ENCODE results near the gene GTF3C1.
"Not testable (repeated sequence)": the region's sequence is repeated elsewhere in the genome, so short reads cannot be mapped to it uniquely, and the experiment has no call there.

The GTF3C1 gene

DNA sequence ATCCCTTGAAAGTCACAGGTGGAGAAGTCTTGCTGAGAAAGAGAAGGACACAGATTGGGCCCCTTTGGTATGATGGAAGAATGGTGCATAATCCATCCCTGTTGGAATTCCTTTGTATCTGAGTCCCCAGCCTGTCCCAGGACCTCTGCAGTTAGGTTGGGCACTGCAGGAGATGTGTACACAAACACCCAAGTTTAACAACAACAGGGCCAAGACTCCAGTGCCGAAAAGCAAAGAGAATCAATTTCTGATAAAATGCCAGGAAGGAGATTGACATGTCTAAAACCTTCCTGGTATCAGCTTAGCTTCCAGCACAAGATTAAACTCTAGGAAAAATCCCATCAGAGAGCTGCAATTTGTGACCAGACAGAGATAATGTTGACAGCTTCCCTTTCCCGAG lies 33.2 kb upstream of the GTF3C1 start:
- Histone ChIP-seq H3K27me3 (ENCODE audit: insufficient read depth, low read length) (no peaks in the 10 kb centered on the region), H3K27ac (ENCODE audit: low read length) (no peak overlapping the region), H3K9me3 (ENCODE audit: insufficient read depth, low read depth, low read length) (no peaks in the 10 kb centered on the region), H3K36me3 (ENCODE audit: insufficient read depth, low read depth, low read length) (no peaks in the 10 kb centered on the region), H3K9ac (ENCODE audit: low read depth, low read length) (no peak overlapping the region), H3K4me3 (ENCODE audit: low read length) (no peak overlapping the region), H3K4me1 (ENCODE audit: insufficient read depth, low read length) (0 out of 2 replicates have a peak, but pooled peaks cover 3% of the 10 kb centered on the region)

DNA sequence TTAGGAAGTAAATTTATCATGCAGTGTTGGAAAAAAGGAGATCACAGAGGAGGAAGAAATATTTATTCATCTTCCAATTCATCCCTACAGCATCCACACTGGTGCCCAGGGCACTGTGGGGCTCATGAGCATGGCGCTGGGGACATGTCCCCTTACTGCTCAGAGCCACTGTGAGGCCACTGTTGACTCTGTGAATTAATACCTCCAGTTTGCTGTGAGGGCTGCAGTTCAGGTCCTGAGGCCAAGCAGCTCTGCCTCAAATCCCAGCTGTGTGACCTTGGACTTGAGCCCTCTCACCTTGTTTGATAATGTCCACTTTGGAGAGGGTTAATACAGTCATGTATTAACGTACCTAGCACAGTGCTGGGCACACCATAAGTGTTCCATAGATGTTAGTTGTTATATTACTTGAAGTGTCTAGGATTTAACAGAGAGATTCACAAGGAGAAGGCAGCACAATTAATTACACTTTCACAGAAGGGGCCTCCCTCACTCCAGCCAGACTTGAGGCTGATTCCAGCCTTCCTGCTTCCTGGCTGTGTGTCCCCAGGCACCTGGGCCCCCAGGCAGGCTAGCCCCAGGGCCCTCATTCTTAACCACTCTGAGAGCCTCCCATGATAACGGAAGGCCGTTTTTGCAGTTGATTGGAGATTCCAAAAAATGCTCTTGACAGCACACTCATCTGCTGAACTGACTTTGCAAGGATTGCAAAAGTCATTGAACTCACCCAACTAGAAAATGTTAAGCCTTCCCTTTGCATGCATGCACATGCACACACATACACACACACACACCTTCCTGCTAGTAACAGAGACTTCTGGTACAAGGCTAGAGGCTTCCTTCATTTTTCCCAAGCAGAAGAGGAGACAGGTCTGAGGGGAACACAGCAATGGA lies 29.6 kb upstream of the GTF3C1 start:
- Histone ChIP-seq H3K36me3 (ENCODE audit: insufficient read depth, low read depth, low read length) (no peaks in the 10 kb centered on the region), H3K4me3 (ENCODE audit: low read length) (no peak overlapping the region), H3K27ac (ENCODE audit: low read length) (no peak overlapping the region), H3K27me3 (ENCODE audit: insufficient read depth, low read length) (no peaks in the 10 kb centered on the region), H3K9me3 (ENCODE audit: insufficient read depth, low read depth, low read length) (no peaks in the 10 kb centered on the region), H3K9ac (ENCODE audit: low read depth, low read length) (no peak overlapping the region), H3K4me1 (ENCODE audit: insufficient read depth, low read length) (0 out of 2 replicates have a peak, but pooled peaks cover 3% of the 10 kb centered on the region)

DNA sequence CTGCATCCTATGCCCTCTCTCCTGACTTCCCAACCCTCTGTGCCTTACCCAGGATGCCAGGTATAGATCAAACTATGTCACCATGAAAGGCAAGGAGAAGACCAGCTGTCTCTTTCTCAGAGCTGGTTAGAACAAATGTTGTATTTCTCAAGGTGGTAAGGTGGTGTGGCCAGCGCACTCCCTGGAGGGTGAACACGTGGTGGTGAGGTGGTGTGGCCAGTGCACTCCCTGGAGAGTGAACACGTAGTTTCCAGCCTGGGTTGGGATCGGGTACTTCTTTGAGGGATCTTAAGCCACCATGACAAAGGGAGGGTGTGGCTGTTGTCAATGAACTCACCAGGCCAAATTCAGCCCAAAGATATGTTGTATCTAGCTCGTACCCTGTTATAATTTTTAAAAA lies 27.0 kb upstream of the GTF3C1 start:
- no peaks in the 10 kb centered on the region for H3K27me3 ChIP-seq (ENCODE audit: insufficient read depth, low read length)

DNA sequence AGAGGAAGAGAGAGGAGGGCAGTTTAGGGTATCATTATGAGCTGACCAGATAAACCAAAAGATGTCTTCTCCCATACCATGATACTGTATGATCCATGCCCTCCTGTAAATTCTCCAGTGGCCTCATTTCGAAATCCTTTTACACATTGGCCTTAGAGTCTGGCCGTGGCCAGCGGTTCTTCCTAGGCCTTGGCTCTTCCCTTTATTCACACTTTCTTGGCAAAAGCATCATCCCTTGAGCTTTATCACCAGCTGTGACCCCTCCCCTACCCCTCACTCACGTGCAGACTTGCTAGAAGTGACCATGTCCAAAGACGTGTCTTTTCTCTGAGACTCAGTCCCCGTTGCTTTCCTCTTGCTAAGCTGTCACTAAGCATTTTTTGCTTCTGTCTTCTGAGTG lies 23.0 kb upstream of the GTF3C1 start:
- Histone ChIP-seq H3K27ac (ENCODE audit: low read length) (no peak overlapping the region), H3K36me3 (ENCODE audit: insufficient read depth, low read depth, low read length) (0 out of 2 replicates have a peak, but pooled peaks cover 4% of the 10 kb centered on the region), H3K4me1 (ENCODE audit: insufficient read depth, low read length) (no peaks in the 10 kb centered on the region), H3K27me3 (ENCODE audit: insufficient read depth, low read length) (no peaks in the 10 kb centered on the region), H3K9ac (ENCODE audit: low read depth, low read length) (no peak overlapping the region), H3K9me3 (ENCODE audit: insufficient read depth, low read depth, low read length) (no peaks in the 10 kb centered on the region), H3K4me3 (ENCODE audit: low read length) (no peak overlapping the region)

More for the DNA sequence above, 27.0 kb upstream of the GTF3C1 start:
- Histone ChIP-seq H3K36me3 (ENCODE audit: insufficient read depth, low read depth, low read length) (0 out of 2 replicates have a peak, but pooled peaks cover 4% of the 10 kb centered on the region), H3K4me1 (ENCODE audit: insufficient read depth, low read length) (no peaks in the 10 kb centered on the region), H3K27ac (ENCODE audit: low read length) (no peak overlapping the region), H3K9me3 (ENCODE audit: insufficient read depth, low read depth, low read length) (no peaks in the 10 kb centered on the region), H3K4me3 (ENCODE audit: low read length) (no peak overlapping the region), H3K9ac (ENCODE audit: low read depth, low read length) (no peak overlapping the region)

DNA sequence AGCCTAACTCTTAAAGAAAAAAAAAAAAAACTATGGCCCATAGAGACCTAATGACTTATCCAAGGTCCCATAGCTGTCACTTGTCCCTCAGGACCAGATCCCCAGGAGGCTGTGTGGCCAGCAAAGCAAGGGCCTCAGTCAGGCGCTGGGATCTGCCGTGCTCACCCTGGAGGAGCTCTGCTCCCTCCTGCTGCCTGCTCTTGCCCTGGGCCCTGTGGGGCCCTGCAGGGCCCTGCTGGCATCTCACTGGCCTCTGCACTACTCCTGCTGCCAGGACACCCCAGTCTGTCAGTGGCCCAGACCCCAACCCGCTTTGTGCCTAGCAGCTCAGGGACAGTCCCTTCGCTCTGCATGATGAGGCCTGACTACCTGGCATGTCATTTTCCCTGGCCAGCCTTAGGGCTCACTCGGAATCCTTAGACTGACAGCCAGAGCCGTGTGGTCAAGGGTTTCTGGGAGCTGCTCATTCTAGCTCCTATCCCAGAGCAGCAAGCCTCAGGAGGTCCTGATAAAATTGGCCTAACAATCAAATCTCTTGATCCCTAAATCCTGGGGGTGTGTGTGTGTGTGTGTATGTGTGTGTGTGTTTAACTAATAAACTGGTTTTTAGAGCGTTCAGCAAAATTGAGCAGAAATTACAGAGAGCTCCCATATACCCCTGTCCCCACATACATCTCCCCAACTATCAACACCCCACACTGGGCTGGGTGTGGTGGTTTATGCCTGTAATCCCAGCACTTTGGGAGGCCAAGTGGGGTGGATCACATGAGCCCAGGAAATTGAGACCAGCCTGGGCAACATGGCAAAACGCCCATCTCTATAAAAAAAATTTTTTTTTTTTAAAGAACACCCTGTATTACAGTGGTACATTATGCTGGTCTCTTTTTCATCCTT lies 22.0 kb upstream of the GTF3C1 start:
- no peak overlapping the region for H3K4me3 ChIP-seq (ENCODE audit: low read length)
- no peak overlapping the region for H3K27ac ChIP-seq (ENCODE audit: low read length)
- no peaks in the 10 kb centered on the region for H3K27me3 ChIP-seq (ENCODE audit: insufficient read depth, low read length)

DNA sequence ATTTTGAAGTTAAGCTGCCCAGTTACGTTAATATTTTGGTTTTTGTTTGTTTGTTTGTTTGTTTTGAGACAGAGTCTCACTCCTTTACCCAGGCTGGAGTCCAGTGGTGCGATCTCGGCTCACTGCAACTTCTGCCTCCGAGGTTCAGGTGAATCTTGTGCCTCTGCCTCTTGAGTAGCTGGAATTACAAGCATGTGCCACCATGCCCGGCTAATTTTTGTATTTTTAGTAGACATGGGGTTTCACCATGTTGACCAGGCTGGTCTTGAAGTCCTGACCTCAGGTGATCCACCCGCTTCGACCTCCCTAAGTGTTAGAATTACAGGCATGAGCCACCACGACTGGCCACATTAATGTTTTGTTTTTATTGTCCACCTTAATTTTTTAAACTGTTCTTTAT lies 21.3 kb upstream of the GTF3C1 start:
- not testable (repeated sequence) for H3K9ac ChIP-seq (ENCODE audit: low read depth, low read length); H3K9me3 ChIP-seq (ENCODE audit: insufficient read depth, low read depth, low read length); H3K36me3 ChIP-seq (ENCODE audit: insufficient read depth, low read depth, low read length); H3K4me1 ChIP-seq (ENCODE audit: insufficient read depth, low read length); H3K27ac ChIP-seq (ENCODE audit: low read length); H3K4me3 ChIP-seq (ENCODE audit: low read length); H3K27me3 ChIP-seq (ENCODE audit: insufficient read depth, low read length)

More for the DNA sequence above, 22.0 kb upstream of the GTF3C1 start:
- Histone ChIP-seq H3K9me3 (ENCODE audit: insufficient read depth, low read depth, low read length) (no peaks in the 10 kb centered on the region), H3K4me1 (ENCODE audit: insufficient read depth, low read length) (no peaks in the 10 kb centered on the region), H3K36me3 (ENCODE audit: insufficient read depth, low read depth, low read length) (peaks cover 4% of the 10 kb centered on the region; the same call in 1 of the 2 replicates), H3K9ac (ENCODE audit: low read depth, low read length) (no peak overlapping the region)

DNA sequence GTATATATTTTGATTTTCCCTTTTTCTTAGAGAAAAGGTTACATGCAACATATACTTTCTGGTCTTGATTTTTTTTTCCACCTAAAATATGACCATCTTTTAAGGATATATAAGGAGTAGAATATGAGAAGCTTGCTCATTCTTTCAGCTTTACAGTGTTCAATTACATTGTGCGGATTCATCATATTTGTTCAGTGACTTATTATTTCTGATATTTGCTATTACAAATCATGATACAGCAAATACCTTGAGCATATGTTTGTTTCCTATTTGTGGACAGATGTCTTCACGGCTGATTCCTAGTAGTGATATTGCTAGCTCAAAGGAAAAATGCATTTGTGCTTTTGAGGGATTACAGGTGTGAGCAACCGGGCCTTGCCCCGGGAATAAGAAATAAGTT lies 18.4 kb upstream of the GTF3C1 start:
- no peaks in the 10 kb centered on the region for H3K4me1 ChIP-seq (ENCODE audit: insufficient read depth, low read length)
- no peak overlapping the region for H3K9ac ChIP-seq (ENCODE audit: low read depth, low read length)
- no peaks in the 10 kb centered on the region; the same call in 1 of the 2 replicates for H3K36me3 ChIP-seq (ENCODE audit: insufficient read depth, low read depth, low read length)
- H3K9me3 ChIP-seq (ENCODE audit: insufficient read depth, low read depth, low read length) = no peaks in the 10 kb centered on the region
- H3K27ac ChIP-seq (ENCODE audit: low read length) = no peak overlapping the region
- no peak overlapping the region for H3K4me3 ChIP-seq (ENCODE audit: low read length)
- no peaks in the 10 kb centered on the region for H3K27me3 ChIP-seq (ENCODE audit: insufficient read depth, low read length)

DNA sequence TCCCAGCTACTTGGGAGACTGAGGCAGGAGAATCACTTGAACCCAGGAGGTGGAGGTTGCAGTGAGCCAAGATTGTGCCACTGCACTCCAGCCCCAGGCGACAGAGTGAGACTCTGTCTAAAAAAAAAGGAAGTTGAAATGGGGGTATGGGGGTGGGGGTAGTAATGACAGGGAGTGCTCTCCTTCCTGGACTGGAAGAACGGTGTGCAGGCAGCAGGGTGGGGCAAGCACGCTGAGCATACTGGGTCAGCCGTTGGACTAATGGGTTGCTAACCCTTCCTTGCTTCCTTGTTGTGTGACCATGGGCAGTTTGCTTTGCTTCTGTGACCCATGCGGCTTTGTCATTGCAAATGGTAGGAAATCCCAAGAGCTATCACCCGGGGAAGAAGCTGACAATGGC lies 16.7 kb upstream of the GTF3C1 start:
- Histone ChIP-seq H3K27me3 (ENCODE audit: insufficient read depth, low read length) (no peaks in the 10 kb centered on the region), H3K4me1 (ENCODE audit: insufficient read depth, low read length) (no peaks in the 10 kb centered on the region), H3K4me3 (ENCODE audit: low read length) (no peak overlapping the region), H3K36me3 (ENCODE audit: insufficient read depth, low read depth, low read length) (no peaks in the 10 kb centered on the region; the same call in 1 of the 2 replicates), H3K9ac (ENCODE audit: low read depth, low read length) (no peak overlapping the region), H3K27ac (ENCODE audit: low read length) (no peak overlapping the region), H3K9me3 (ENCODE audit: insufficient read depth, low read depth, low read length) (no peaks in the 10 kb centered on the region)

DNA sequence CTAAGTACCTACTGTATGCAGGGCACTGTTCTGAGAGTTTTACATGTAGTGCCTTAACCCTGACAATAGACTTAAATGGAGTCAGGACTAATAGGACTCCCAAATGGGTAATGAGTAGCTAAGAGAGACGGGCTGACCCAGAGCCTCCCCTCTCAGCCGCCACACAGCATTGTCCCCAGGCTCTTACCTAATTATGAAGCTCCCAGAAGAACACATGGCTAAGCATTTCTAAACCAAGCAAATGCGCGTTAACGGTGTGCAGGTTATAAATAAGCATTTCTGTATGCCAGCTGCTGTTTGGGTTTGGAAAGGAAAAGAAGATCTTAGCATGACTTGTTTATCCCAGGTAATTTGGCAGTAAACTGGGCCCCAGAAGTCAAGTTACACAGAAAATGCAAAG lies 14.5 kb upstream of the GTF3C1 start:
- Histone ChIP-seq H3K9me3 (ENCODE audit: insufficient read depth, low read depth, low read length) (no peaks in the 10 kb centered on the region), H3K9ac (ENCODE audit: low read depth, low read length) (no peak overlapping the region), H3K27me3 (ENCODE audit: insufficient read depth, low read length) (no peaks in the 10 kb centered on the region), H3K27ac (ENCODE audit: low read length) (no peak overlapping the region), H3K4me3 (ENCODE audit: low read length) (no peak overlapping the region), H3K36me3 (ENCODE audit: insufficient read depth, low read depth, low read length) (no peaks in the 10 kb centered on the region; the same call in 1 of the 2 replicates), H3K4me1 (ENCODE audit: insufficient read depth, low read length) (no peaks in the 10 kb centered on the region)

DNA sequence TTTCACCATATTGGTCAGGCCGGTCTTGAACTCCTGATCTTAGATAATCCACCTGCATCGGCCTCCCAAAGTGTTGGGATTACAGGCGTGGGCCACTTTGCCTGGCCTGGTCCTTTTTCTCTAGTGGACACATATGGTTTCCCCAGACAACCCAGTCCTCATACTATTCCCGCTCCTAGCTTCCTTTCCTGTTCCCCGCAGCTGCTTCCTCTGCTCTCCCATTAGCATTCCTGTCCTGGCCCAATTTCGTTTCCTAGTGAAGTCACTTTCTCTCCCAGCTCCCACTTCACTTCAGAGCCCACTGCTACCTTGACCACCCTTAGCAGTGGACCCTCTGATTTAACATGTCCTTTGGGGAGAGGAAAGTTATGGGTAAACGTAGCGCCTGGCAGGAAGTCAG lies 11.5 kb upstream of the GTF3C1 start:
- Histone ChIP-seq H3K9me3 (ENCODE audit: insufficient read depth, low read depth, low read length) (no peaks in the 10 kb centered on the region), H3K27me3 (ENCODE audit: insufficient read depth, low read length) (no peaks in the 10 kb centered on the region), H3K36me3 (ENCODE audit: insufficient read depth, low read depth, low read length) (no peaks in the 10 kb centered on the region), H3K4me3 (ENCODE audit: low read length) (no peak overlapping the region), H3K9ac (ENCODE audit: low read depth, low read length) (no peak overlapping the region), H3K27ac (ENCODE audit: low read length) (no peak overlapping the region), H3K4me1 (ENCODE audit: insufficient read depth, low read length) (no peaks in the 10 kb centered on the region)

DNA sequence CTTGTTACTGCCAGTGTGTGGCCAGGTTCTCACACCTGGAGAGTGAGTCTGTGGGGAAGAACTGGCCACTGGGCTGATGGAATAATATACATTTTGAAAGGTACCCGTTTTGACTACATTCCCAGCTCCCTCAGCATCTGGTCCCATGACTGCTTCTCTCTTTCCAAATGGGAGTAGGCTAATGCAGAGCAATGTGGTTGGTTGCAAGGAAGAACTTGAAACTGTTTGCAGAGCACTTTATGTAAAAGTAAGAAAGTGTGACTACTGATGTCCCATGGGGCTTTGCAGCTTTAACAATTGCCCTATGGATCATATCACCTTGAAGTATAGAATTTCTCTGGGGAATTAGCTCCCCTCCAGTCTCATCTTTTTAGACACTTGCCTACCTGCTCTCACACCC lies 9.2 kb upstream of the GTF3C1 start:
- Histone ChIP-seq H3K9me3 (ENCODE audit: insufficient read depth, low read depth, low read length) (no peaks in the 10 kb centered on the region), H3K27me3 (ENCODE audit: insufficient read depth, low read length) (no peaks in the 10 kb centered on the region), H3K4me3 (ENCODE audit: low read length) (no peak overlapping the region), H3K27ac (ENCODE audit: low read length) (no peak overlapping the region), H3K9ac (ENCODE audit: low read depth, low read length) (no peak overlapping the region), H3K36me3 (ENCODE audit: insufficient read depth, low read depth, low read length) (no peaks in the 10 kb centered on the region), H3K4me1 (ENCODE audit: insufficient read depth, low read length) (no peaks in the 10 kb centered on the region)

Data from iPS-20b (cell line).